Raji (cell line): ENCODE measurements around the gene RAC2.

ENCODE experiments used
- POLR2A ChIP-seq: IDR thresholded peaks from 2 replicates; pipeline ENCODE4 v1.6.1; 2011; ENCODE audit warnings: low read depth, low read length, control low read depth; ENCODE audit not compliant: insufficient read depth

RAC2 gene

GRCh38 chr22:37234736-37235711 is 9.0 kb downstream of the RAC2 start:
- TF ChIP-seq POLR2A, result no peak

DNA sequence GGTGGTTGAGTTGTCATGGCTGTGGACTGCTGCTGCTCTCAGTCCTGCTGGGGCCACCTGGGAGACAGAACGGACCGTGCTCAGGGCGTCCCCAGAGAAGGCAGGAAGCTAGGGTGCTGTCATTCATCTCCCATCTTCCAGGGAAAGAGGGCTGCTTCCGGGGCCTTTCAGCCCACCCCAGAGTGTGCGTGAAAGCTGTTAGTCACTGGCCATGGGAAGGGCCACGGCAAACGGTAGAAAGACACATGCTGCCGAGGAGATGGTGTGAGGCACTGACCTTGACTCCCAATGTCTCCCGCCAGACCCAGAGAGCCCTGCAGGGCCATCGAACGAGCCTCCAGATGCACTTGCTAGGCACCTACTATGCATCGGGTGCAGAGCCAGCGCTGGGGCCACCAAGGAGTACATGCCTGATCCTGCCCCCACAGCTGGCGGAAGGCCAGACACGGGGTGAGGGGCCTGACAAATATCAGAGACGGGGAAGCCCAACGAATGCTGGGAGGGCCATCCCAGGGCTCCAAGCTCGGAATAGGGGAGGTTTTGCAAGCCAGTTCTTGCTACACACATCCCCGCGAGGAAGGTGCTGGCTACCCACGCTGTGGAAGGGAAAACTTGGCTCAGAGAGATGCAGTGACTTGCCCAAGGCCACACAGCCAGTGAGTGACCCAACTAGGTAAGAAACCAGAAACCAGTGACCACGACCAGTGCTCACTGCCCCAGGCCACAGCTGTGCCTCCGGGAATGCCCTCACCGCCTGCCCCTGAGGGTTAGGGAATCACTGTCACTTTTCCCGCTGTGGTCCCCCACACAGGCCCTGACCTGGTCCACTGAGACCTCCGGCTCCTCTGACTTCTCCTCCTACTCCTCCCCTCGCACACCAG is 10.1 kb downstream of the RAC2 start:
- no peak for TF ChIP-seq POLR2A

GRCh38 chr22:37232140-37232998 is 11.7 kb downstream of the RAC2 start:
- no peak for TF ChIP-seq POLR2A

GRCh38 chr22:37231406-37232139 is 12.5 kb downstream of the RAC2 start:
- no peak for TF ChIP-seq POLR2A

GRCh38 chr22:37230673-37231405 is 13.2 kb downstream of the RAC2 start:
- no peak for TF ChIP-seq POLR2A

DNA sequence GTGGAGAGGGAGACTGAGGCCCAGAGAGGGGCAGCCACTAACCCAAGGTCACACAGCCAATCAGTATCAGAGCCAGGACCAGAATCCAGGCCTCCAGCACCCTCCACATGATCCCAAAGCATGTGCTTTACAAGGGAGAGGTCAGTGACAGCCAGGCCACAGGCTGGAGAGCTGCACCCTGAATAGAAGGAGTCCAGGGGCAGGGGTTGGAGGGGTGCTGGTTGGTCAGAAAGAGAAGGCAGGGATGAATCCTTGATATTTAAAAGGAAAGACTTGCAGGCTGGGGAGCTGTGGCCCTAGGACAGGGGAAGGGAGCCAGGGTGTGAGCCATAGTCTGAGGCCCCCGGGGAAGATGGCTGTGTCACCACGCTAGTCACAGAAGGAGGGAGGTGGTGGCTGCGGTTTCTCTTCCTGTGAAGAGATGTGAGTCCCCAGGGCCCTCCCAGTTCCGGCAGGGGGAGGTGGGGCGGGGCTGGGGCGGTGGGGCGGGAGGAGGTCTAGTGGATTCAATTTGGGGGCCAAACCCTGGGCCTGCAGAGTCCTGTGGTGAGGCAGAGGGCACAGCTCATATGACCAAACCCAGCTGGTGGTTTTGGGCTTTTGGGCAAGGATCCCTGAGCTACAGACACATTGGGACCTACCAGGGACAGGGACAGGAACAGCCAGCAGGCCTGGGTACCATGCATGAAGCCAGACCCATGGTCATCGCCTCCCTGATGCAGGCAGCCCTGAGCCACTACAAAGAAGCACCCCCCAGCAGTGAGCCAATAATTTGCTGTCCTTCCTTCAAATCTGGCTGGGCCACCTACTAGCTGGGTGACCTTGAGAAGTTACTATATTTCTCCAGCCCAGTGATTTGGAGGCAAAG is 14.0 kb downstream of the RAC2 start:
- peak; percentile 49 for TF ChIP-seq POLR2A

DNA sequence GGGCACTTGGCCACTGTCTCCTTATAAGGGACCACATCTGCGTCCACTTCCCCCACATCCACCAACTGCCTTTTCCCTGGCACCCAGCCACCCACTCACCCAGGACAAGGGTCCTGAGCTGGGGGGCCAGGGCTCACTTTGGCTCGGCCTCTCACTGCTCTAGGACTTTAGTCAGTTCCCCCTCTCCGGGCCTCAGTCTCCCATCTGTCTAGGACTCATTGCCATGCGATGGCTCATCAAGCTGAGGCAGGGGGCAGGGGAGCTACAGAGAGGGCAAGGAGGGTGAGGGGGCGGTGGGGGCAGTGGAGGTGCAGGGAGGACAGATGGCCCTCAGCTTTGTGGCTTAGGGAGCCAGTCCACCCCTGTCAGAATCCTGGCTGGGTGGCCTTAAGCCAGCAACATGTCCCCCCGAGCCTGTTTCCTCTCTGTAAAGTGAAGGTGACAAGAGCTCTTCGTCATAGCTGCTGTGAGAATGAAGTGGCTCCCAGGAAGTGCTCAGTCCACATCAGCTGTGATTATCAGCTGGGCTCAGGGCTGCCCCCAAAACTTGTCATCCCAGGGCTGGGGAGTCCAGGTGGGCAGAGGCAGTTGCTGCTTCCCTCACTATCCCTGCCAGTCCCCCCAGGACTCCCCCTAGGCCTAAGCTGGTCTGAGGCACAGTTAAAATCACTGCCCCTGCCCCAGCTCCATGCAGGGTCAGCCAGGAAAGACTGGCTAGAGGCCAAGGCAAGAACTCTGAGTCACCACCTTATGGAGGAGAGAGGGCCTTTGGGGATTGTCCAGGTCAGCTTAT is 14.9 kb downstream of the RAC2 start:
- TF ChIP-seq POLR2A, result no peak

GRCh38 chr22:37228106-37229011 is 15.7 kb downstream of the RAC2 start:
- no peak for TF ChIP-seq POLR2A

DNA sequence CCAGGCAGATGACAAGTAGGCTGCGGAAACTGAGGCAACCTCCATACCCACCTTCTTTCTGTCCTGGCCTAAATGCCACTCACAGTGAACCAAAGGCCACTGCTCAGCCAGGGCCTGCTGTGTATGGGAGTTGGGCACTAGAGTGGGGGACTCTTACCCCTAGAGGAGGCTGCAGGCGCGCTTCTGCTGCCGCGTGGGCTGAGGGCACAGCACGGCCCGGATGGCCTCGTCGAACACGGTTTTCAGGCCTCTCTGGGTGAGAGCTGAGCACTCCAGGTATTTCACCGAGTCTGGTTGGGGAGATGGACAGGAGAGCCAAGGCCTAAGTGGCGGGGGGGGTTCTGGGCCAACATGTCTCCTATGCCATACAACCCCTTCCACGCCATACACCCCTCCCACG is 17.6 kb downstream of the RAC2 start:
- TF ChIP-seq POLR2A, result no peak

- no peak for TF ChIP-seq POLR2A
Measured at GRCh38 chr22:37226087-37226486, 18.0 kb downstream of the RAC2 start.

GRCh38 chr22:37225481-37225880 is 18.6 kb downstream of the RAC2 start:
- no peak for TF ChIP-seq POLR2A
